G401 (cell line): ENCODE measurements around the gene SOX11. TPM values are rescaled to one million over a fixed set of nuclear protein-coding genes. Genes with fewer than 3 reads are reported as not detected.

Experiments
- DNase-seq: peaks from one replicate; pipeline ENCODE4 v3.0.0-alpha.2; 2015; ENCODE audit warnings: low spot score
- in situ Hi-C: cut with HindIII; loops from 2 replicates; pipeline ENCODE4 v1.10.0; 2016; ENCODE audit warnings: low sequenced_read_pairs, mixed read lengths
- total RNA-seq: library from RNA; depleted of rRNA; stranded (reverse); fragments of >200 nt; shearing (Covaris generic); gene quantifications from 2 replicates; pipeline ENCODE4 v1.2.3, GENCODE V29; 2014

SOX11 gene
- total RNA-seq, 1 experiment from 2014 or later, result not detected

DNA sequence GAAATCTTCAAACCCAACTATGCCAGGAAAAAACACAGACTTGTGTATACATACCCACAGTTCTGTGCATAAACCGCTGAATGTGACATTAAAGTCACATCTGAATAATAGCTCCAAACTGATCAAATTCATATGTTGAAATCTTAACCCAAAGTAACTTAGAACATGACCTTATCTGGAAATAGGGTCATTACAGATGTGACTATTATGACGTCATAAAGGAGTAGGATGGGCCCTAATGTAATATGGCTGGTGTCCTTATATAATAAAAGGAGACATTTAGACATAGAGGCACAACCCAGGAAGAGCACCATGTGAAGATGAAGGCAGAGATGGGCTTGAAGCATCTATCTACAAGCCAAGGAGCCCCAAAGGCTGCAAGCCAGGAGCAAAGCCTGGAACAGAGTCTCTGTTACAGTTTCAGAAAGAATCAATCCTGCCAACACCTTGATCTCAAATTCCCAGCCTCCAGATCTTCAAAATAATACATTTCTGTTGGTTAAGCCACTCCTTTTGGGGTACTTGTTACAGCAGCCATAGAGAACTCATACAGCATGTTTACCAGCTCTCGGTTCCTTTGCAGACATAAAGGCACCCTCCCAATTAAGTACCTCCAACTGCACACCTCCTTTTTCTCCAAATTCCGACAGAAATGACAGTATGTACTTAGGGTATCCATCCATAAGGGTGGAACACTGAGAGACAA lies 27.6 kb downstream of the SOX11 start:
- DNase-seq, result no peak
- in situ Hi-C loops, result no loop called here

DNA sequence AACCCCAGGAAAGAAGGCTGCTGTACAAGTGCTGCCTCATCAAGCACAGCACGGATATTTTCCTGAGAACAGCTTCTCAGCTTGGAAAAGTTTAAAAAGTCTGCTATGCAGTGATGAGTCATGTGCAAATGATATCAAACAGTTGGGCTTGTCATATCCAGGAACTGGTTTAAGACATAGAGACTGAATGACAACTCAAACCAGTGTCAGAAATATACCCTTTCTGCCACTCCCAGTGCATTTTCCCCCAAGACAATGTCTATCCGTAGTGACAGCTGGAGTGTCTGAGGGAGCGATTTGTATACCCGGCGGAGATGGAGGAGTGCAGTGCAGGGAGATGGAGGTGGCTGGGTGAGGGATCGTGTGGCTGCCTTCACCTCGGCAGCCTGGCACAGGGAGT lies 28.2 kb downstream of the SOX11 start:
- in situ Hi-C loops, result no loop called here
- no peak for DNase-seq

GRCh38 chr2:5722236-5722635 lies 30.1 kb downstream of the SOX11 start:
- in situ Hi-C loops, result no loop called here
- DNase-seq, result no peak

- no peak for DNase-seq
- in situ Hi-C loops, result no loop called here
These were observed 31.9 kb downstream of the SOX11 start for GRCh38 chr2:5723791-5724735.

DNA sequence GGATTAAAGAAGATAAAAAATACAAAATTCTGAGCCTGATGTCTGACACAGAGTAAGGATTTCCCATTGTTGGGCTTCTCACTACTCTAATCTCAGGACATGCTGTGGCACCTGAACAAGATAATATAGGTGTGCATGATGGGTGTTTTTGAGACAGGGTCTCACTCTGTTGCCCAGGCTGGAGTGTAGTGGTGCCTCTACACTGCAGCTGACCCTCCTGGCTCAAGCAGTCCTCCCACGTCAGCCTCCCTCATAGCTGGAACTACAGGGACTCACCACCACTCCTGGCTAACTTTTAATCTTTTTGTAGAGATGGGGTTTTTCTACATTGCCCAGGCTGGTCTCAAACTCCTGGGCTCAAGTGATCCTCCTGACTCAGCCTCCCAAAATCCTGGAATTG lies 32.9 kb downstream of the SOX11 start:
- DNase-seq, result no peak
- in situ Hi-C loops, result no loop called here

- DNase-seq, result peak; percentile 5
- in situ Hi-C loops, result no loop called here
These were observed 33.7 kb downstream of the SOX11 start for GRCh38 chr2:5725794-5726463.

GRCh38 chr2:5727235-5727634 lies 35.1 kb downstream of the SOX11 start:
- in situ Hi-C loops, result no loop called here
- DNase-seq, result no peak

GRCh38 chr2:5729416-5729815 lies 37.2 kb downstream of the SOX11 start:
- no peak for DNase-seq
- in situ Hi-C loops, result no loop called here

GRCh38 chr2:5730386-5730785 lies 38.2 kb downstream of the SOX11 start:
- in situ Hi-C loops, result no loop called here
- DNase-seq, result no peak

DNA sequence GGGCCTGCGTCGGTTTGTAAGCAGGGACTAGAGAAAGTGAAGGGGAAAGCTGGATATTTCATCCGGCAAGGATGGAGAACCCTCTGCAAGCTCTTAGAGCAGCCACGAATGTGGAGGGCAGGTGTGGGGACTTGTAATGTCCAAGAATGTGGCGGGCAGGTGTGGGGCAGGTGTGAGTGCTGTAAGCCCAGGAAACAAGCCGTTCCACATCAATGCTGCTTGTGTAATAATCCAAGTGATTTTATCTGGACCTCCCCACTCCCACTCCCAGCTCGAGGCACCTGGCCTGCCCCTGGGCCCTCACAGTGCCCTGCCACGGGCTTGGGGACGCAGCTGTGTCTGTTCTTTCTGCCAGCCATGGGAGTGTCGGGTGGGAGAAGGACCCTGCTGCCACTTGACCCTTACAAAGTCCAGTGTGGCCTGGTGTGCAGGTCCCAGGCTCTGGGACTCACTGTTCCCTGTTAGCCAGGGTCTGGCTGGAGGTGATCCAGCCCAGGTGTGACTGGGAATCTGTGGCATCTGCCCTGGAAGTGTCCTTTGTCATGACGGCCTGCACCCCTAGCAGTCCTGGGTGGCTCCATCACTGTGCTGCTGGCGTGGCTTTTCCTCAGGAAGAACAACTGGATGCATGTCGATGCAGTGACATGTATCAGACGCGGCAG lies 42.8 kb downstream of the SOX11 start:
- DNase-seq, result no peak
- in situ Hi-C loops, result no loop called here

DNA sequence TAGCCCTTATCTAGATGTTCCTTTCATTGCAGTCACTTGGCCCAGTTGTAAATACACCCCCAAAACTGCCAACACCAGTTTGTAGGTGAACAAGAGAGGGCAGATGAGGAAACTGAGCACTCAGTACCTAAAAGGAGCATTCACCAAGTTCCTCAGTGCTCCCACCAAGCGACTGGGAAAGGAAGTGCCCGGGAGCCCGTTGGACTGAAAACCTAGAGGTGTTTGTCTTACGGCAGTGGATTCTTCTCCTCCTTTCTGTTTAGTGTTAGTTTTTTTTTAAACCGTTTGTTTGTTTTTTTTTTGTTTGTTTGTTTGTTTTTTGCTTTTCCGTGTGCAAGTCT lies 43.3 kb downstream of the SOX11 start:
- no peak for DNase-seq
- in situ Hi-C loops, result no loop called here

DNA sequence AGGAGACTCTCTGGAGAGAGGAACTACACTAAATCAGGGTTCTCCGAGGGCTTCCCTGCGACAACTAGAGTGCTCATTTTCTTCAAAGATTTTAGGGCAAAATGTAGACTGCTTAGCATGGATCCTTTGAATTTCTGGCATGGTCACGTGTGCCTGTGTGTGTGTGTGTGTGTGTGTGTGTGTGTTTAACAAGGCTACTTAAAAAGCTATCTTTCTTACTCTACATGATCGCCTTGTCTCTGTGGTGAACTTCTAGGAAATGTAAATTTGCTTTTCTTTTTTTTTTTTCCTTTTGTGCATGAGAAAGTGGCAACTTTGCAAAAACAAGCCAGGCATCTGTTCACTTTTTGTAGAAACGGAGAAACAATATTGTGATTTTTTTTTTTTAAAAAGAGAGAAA lies 43.9 kb downstream of the SOX11 start:
- in situ Hi-C loops, result no loop called here
- DNase-seq, result no peak

DNA sequence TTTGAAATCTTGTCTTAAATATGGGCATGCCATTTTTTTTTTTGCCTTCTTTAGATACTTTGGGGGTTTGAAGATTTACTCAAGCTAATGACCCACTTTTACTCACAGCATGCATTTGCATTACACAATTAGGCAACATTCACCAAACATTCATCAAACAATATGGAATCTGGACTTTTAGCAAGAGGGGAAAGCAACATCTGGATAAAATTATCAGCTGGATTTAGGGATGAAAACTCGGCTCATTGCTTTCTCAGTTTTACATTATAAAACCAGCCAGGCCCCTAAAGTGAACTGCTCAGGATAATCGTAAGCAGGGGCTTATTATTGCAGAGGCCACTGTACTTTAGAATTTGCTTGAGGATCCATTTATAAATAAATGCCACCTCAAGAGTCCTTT lies 44.7 kb downstream of the SOX11 start:
- DNase-seq, result no peak
- in situ Hi-C loops, result no loop called here

GRCh38 chr2:5740053-5740452 lies 47.9 kb downstream of the SOX11 start:
- in situ Hi-C loops, result no loop called here
- no peak for DNase-seq

DNA sequence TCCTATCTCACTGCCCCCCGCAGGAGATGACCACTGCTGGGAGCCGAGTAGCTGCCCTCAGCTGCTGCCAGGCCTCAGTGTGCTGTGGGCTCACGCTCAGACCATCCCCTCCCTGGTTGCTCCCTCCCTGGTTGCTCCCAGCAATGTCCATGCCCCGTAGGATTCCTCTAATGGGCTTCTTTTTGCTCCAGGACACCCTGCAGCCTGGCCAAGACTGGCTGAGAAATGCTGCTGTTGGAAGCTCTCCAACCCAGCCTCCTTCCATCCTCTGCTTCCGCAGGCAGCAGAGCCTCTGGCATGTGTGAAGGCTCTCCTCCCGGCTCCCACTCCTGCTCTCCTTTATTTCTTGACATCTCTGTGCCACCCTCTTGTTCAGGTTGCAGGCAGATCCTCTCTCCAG lies 48.6 kb downstream of the SOX11 start:
- no peak for DNase-seq
- in situ Hi-C loops, result no loop called here

GRCh38 chr2:5741242-5741641 lies 49.1 kb downstream of the SOX11 start:
- in situ Hi-C loops, result no loop called here
- DNase-seq, result no peak

DNA sequence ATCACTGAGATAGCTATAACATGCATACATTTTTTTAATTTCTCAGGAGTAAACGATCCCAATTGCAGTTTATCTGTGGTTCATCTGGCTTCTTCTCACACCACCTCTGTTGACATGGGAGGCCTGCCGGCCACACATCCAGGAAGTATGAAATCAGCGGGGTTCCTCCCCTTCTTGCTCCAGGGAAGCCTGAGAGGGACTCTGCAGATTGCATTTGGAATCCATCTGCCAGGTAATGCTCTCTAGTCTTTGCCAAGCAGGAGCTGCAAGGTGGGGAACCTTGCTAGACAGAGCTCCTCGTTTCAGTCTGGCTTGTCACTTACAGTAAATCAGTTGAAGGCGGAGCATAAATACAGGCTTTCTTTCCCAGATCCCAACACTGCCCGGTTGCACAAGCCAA lies 49.9 kb downstream of the SOX11 start:
- DNase-seq, result no peak
- in situ Hi-C loops, result no loop called here

GRCh38 chr2:5748391-5748790 lies 56.2 kb downstream of the SOX11 start:
- DNase-seq, result no peak
- in situ Hi-C loops, result no loop called here

- DNase-seq, result no peak
- in situ Hi-C loops, result no loop called here
These were observed 56.8 kb downstream of the SOX11 start for GRCh38 chr2:5748946-5749345.

GRCh38 chr2:5749347-5749746 lies 57.2 kb downstream of the SOX11 start:
- DNase-seq, result peak; percentile 22
- in situ Hi-C loops, result no loop called here
